GM19238 (cell line): ENCODE data around the gene SH3RF3.

Experiments used
- DNase-seq: peaks from one replicate; pipeline ENCODE4 v3.0.0; 2011; ENCODE audit warnings: low spot score; ENCODE audit not compliant: insufficient read length

Gene SH3RF3

GRCh38 chr2:109282865-109283264 lies 153.9 kb downstream of the SH3RF3 start:
- no peak for DNase-seq

GRCh38 chr2:109284826-109285225 lies 155.8 kb downstream of the SH3RF3 start:
- no peak for DNase-seq

- DNase-seq = no peak
Measured at GRCh38 chr2:109285244-109285651, 156.2 kb downstream of the SH3RF3 start.

- no peak for DNase-seq
Measured at GRCh38 chr2:109287413-109287812, 158.4 kb downstream of the SH3RF3 start.

GRCh38 chr2:109287838-109288237 lies 158.8 kb downstream of the SH3RF3 start:
- DNase-seq = no peak

- DNase-seq = no peak
Measured at GRCh38 chr2:109288544-109289368, 159.8 kb downstream of the SH3RF3 start.

- DNase-seq = no peak
Measured at GRCh38 chr2:109289504-109290222, 160.7 kb downstream of the SH3RF3 start.

- no peak for DNase-seq
Measured at GRCh38 chr2:109290887-109291643, 162.1 kb downstream of the SH3RF3 start.

- DNase-seq = no peak
Measured at GRCh38 chr2:109292386-109292785, 163.4 kb downstream of the SH3RF3 start.

- no peak for DNase-seq
Measured at GRCh38 chr2:109293663-109294062, 164.7 kb downstream of the SH3RF3 start.

- no peak for DNase-seq
Measured at GRCh38 chr2:109294523-109294922, 165.5 kb downstream of the SH3RF3 start.

- no peak for DNase-seq
Measured at GRCh38 chr2:109295070-109295780, 166.2 kb downstream of the SH3RF3 start.

GRCh38 chr2:109295781-109296117 lies 166.7 kb downstream of the SH3RF3 start:
- no peak for DNase-seq

GRCh38 chr2:109297566-109298490 lies 168.8 kb downstream of the SH3RF3 start:
- DNase-seq = no peak

GRCh38 chr2:109298851-109299250 lies 169.8 kb downstream of the SH3RF3 start:
- no peak for DNase-seq

- DNase-seq = no peak
Measured at GRCh38 chr2:109299536-109299935, 170.5 kb downstream of the SH3RF3 start.

GRCh38 chr2:109300582-109300981 lies 171.6 kb downstream of the SH3RF3 start:
- DNase-seq = no peak

- DNase-seq = no peak
Measured at GRCh38 chr2:109301746-109302145, 172.7 kb downstream of the SH3RF3 start.

- DNase-seq = no peak
Measured at GRCh38 chr2:109302319-109302718, 173.3 kb downstream of the SH3RF3 start.

GRCh38 chr2:109304242-109304641 lies 175.2 kb downstream of the SH3RF3 start:
- no peak for DNase-seq
